GM19193 (cell line): Measurements from ENCODE around the gene UBC.

Experiments
- POLR2A ChIP-seq: IDR thresholded peaks from 4 replicates; pipeline ENCODE4 v1.6.1; 2011; ENCODE audit not compliant: insufficient read depth, insufficient read length; ENCODE audit errors: extremely low read depth

The UBC gene

GRCh38 chr12:124914392-124915238, at the start of gene UBC:
TSS of gene UBC (minus strand) at chr12:124914650. CDS start at chr12:124913771, 879 bp downstream.
- TF ChIP-seq POLR2A = peak; percentile 100

- TF ChIP-seq POLR2A = no peak
Observed at GRCh38 chr12:124963211-124963610, 48.8 kb upstream of the UBC start.

- no peak for TF ChIP-seq POLR2A
Observed at GRCh38 chr12:124961055-124961454, 46.6 kb upstream of the UBC start.

GRCh38 chr12:124956571-124956970, 42.1 kb upstream of the UBC start:
- no peak for TF ChIP-seq POLR2A

- no peak for TF ChIP-seq POLR2A
Observed at GRCh38 chr12:124954771-124955170, 40.3 kb upstream of the UBC start.

GRCh38 chr12:124953689-124954405, 39.4 kb upstream of the UBC start:
- no peak for TF ChIP-seq POLR2A

GRCh38 chr12:124952801-124953200, 38.4 kb upstream of the UBC start:
- TF ChIP-seq POLR2A = no peak

- no peak for TF ChIP-seq POLR2A
Observed at GRCh38 chr12:124952295-124952694, 37.8 kb upstream of the UBC start.

- no peak for TF ChIP-seq POLR2A
Observed at GRCh38 chr12:124949779-124950728, 35.6 kb upstream of the UBC start.

GRCh38 chr12:124949066-124949465, 34.6 kb upstream of the UBC start:
- no peak for TF ChIP-seq POLR2A

- TF ChIP-seq POLR2A = no peak
Observed at GRCh38 chr12:124947561-124948398, 33.3 kb upstream of the UBC start.

GRCh38 chr12:124947013-124947412, 32.6 kb upstream of the UBC start:
- TF ChIP-seq POLR2A = no peak

GRCh38 chr12:124946447-124946793, 32.0 kb upstream of the UBC start:
- TF ChIP-seq POLR2A = no peak

- no peak for TF ChIP-seq POLR2A
Observed at GRCh38 chr12:124941170-124941527, 26.7 kb upstream of the UBC start.
